Pancreas (tissue), 10 donors: ENCODE results near the gene ST3GAL4. TPM values are rescaled to one million over a fixed set of nuclear protein-coding genes. Genes with fewer than 3 reads are reported as not detected.

ENCODE experiments used
- ATAC-seq, 4 donors: fragments of 200-7000 bp; cut with Tn5 transposase; one replicate each; pipeline versions ENCODE4 v1.8.0 to v1.9.1; 2020; ENCODE audit warnings: mild to moderate bottlenecking in 4 of 4, moderate library complexity in 4 of 4
- DNase-seq, 6 donors: peaks; one replicate each; pipeline ENCODE4 v3.0.0-alpha.2; 2020
- FAIRE-seq: peaks from 2 replicates; lab custom pipeline; 2012; peaks lifted over from hg19 to GRCh38; lab: Jason Lieb, UNC
- H3K27ac ChIP-seq, 4 donors: fragments of 200-600 bp; sonication (generic); 1 replicate in 3 of 4; 2 replicates in 1 of 4; pipeline versions ENCODE4 v1.5.0 to v1.8.0; 2020
- H3K27me3 ChIP-seq, 4 donors: fragments of 200-600 bp; one replicate each; pipeline ENCODE4 v1.8.0; 2021
- H3K36me3 ChIP-seq, 3 donors: fragments of 200-600 bp; sonication (generic) in 1 of 3; one replicate each; pipeline versions ENCODE4 v1.5.0 to v1.8.0; 2020 to 2021
- H3K4me1 ChIP-seq, 3 donors: fragments of 200-600 bp; one replicate each; pipeline ENCODE4 v1.8.0; 2021
- H3K4me3 ChIP-seq, 4 donors: fragments of 200-600 bp; sonication (generic) in 2 of 4; one replicate each; pipeline versions ENCODE4 v1.5.0 to v1.8.0; 2020 to 2021
- H3K9me3 ChIP-seq, 4 donors: fragments of 200-600 bp; one replicate each; pipeline ENCODE4 v1.8.0; 2021
- WGBS, 2 donors: extraction: QIAGEN DNeasy Blood & Tissue Kit; methylation state at CpG; one replicate each; pipeline ENCODE4 v1.1.7; 2013; 5-methylcytosine and 5-hydroxymethylcytosine counted together
- intact Hi-C, 3 donors: fragments of 100-400 bp; cut with DNase I; formaldehyde crosslinking; loops; one replicate each; pipeline versions ENCODE4 v1.11.1 to v1.14.2; 2022
- polyA plus RNA-seq, 2 donors: library from polyadenylated mRNA; stranded (reverse); fragments of 200-250 nt; gene quantifications; one replicate each; pipeline ENCODE4 v1.2.3, GENCODE V29; 2013
- total RNA-seq, 6 donors: library from RNA; stranded (reverse); fragmentation: NEBNext Ultra II Directional in 4 of 6; extraction: Animal tissue kit (Norgen Biotek cat#: 25700) in 4 of 6; gene quantifications; one replicate each; pipeline versions ENCODE4 v1.2.1 to v1.2.4, GENCODE V29; 2021 to 2023
- TF ChIP-seq, protein P1 (sequence below), 4 donors: fragments of 200-600 bp; sonication (generic) in 3 of 4; IDR thresholded peaks; one replicate each; pipeline versions ENCODE4 v1.5.0 to v1.8.0; 2021; ENCODE audit warnings: antibody characterized with exemption in 4 of 4
- donor health status: healthy with polysubstance abuse.
- donor health status: DM: no; HTN: no; CAD: no; lungs with moderate emphysema.
- donor health status: DM: no; HTN: no; CAD: no.
- donor health status: control.
- donor health status: control.
- donor health status: Bipolar disorder and iron deficiency.
- donor health status: DM: yes; HTN: yes; CAD: no.
- donor health status: DM: no; HTN: no; CAD: no.
- donor health status: DM: no; HTN: no; CAD: no.
- donor health status: DM: yes; HTN: yes; CAD: no.

ST3GAL4 gene
- total and polyA plus RNA-seq, 8 donors, result 2.6 to 12.9 (median 9.4) TPM

DNA sequence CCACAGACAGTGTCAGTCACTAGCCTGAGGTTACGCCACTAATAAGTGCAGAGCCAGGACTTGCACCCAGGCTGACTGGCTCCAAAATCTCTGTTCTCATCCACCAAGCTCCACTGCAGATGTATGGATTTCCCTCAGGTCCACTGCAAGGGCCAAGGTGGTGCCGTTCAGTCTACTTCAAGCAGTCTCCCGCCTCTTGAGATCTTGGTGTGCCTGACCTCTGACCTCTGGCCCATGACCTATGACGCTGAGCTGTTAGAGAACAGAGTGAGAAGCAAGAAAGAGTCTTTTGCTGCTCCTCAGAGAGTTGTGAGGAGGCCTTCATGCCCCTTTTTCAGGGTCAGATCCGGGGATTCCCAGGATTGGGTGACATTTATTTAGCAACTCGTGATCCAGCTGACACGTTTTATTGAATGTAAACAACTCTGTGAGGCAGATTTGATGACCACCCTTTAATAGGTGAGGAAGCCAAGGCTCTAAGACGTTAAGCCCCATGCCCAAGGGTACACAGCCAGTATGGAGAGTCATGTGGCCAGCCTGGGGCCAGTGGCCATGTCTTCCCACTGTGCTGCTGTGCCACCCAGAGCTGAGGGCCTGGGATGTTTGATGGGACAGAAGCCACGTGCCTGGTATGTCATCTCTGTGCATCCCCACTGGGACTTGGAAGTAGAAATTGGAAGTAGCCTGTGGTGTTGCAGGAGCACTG, 26.4 kb upstream of the ST3GAL4 start:
- Histone ChIP-seq H3K9me3 (no peaks in the 10 kb centered on the region), H3K27ac (no peak overlapping the region), H3K4me3 (no peak overlapping the region), H3K27me3 (no peaks in the 10 kb centered on the region), H3K4me1 (no peaks in the 10 kb centered on the region), H3K36me3 (peaks cover 0 to 7% (median 0%) of the 10 kb centered on the region in 3 donors)
- TF ChIP-seq, protein P1, sequence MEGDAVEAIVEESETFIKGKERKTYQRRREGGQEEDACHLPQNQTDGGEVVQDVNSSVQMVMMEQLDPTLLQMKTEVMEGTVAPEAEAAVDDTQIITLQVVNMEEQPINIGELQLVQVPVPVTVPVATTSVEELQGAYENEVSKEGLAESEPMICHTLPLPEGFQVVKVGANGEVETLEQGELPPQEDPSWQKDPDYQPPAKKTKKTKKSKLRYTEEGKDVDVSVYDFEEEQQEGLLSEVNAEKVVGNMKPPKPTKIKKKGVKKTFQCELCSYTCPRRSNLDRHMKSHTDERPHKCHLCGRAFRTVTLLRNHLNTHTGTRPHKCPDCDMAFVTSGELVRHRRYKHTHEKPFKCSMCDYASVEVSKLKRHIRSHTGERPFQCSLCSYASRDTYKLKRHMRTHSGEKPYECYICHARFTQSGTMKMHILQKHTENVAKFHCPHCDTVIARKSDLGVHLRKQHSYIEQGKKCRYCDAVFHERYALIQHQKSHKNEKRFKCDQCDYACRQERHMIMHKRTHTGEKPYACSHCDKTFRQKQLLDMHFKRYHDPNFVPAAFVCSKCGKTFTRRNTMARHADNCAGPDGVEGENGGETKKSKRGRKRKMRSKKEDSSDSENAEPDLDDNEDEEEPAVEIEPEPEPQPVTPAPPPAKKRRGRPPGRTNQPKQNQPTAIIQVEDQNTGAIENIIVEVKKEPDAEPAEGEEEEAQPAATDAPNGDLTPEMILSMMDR (IDR thresholded peaks at IDR 0.05), result no peak
- intact Hi-C loops, result no loop called here
- no peak for ATAC-seq
- 71 to 76% methylated on average over 9 of the region's 9 CpGs for WGBS, 2 donors
- DNase-seq, result peak in 1 of 6 donors; percentile 30
- FAIRE-seq, result no peak

DNA sequence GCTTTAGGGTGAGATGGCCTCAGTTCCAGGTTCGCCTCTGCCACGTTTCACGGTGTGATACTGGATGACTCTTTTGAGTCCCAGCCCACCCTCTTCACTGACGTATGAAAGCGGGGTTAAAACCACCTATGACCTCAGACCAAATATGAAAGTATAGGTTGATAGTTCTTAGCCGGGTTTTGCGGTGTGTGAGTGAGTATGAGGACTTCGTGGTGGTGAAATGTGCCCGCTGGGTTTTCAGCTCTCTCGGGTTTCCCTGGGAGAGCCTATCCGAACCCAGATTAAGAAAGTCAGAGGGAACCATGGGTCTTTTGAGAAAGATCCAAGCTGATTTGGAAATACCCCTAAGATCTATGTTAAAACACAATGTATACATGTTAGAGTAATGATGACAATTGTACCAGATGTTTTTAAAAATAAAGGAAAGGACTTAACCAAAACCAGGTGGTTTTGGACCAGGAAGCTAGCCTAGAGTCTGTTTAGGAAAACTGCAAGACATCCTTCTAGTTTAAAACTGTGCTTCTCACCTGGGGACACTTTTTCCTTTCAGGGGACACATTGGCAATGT, 25.8 kb upstream of the ST3GAL4 start:
- ATAC-seq (no peak), DNase-seq (no peak), FAIRE-seq (no peak)
- Histone ChIP-seq H3K4me1 (no peaks in the 10 kb centered on the region), H3K9me3 (no peaks in the 10 kb centered on the region), H3K4me3 (no peak overlapping the region), H3K27ac (no peak overlapping the region), H3K36me3 (peaks cover 0 to 7% (median 0%) of the 10 kb centered on the region in 3 donors), H3K27me3 (no peaks in the 10 kb centered on the region)
- TF ChIP-seq, protein P1 (IDR thresholded peaks at IDR 0.05), result no peak
- intact Hi-C loops, result no loop called here
- WGBS, 2 donors, result 92% methylated on average over 11 of the region's 11 CpGs

DNA sequence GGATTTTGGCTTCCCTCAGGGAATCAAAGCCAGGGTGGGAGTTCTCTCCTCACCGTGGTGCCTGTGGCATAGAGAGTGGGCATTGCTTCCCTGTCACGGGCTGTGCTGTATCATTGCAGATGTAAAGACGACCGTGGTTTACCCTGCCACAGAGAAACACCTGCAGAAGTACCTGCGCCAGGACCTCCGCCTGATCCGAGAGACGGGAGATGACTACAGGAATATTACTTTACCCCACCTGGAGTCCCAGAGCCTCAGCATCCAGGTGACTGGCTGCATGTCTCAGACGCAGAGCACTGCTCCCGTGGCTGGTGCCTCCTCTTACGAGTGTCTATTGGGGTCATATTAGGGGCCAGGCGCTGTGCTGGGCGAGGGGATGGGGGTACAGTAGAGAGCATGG, 24.2 kb upstream of the ST3GAL4 start:
- FAIRE-seq (no peak), ATAC-seq (no peak), DNase-seq (peak in 1 of 6 donors; percentile 30)
- Histone ChIP-seq H3K4me1 (no peaks in the 10 kb centered on the region), H3K4me3 (no peak overlapping the region), H3K9me3 (no peaks in the 10 kb centered on the region), H3K27ac (no peak overlapping the region), H3K36me3 (peaks cover 0 to 7% (median 0%) of the 10 kb centered on the region in 3 donors), H3K27me3 (no peaks in the 10 kb centered on the region)
- TF ChIP-seq, protein P1 (IDR thresholded peaks at IDR 0.05), result no peak
- intact Hi-C loops, result no loop called here
- 96% methylated on average over 13 of the region's 13 CpGs for WGBS, 2 donors

DNA sequence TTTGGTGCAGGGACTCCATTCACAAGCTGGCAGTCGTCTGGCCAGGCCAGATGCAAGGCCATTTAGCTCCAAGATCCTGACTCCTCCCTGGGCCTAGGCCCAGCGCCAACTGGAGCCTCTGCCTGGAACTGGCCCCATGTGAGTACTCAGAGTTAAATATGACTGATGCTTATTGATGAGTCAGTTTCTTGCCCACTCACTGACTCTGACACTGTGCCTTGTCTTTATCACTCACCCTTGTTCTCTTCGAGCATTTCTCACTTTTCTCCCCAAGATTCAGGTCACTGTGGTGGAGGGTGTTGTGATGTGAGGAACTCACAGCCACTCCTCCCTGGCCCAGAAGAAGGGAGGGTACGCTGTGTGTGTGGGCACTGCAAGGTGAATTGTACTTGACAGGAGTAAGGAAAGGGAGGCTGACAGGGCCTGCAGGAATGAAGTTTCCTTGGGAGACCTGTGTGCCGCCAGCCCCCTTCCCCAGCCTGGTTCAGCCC, 23.2 kb upstream of the ST3GAL4 start:
- Histone ChIP-seq H3K36me3 (peaks cover 0 to 7% (median 0%) of the 10 kb centered on the region in 3 donors), H3K9me3 (no peaks in the 10 kb centered on the region), H3K4me1 (no peaks in the 10 kb centered on the region), H3K27ac (no peak overlapping the region), H3K27me3 (no peaks in the 10 kb centered on the region), H3K4me3 (no peak overlapping the region)
- FAIRE-seq, result no peak
- peak in 1 of 6 donors; percentile 49 for DNase-seq
- intact Hi-C loops, result no loop called here
- TF ChIP-seq, protein P1 (IDR thresholded peaks at IDR 0.05), result no peak
- peak in 3 of 4 donors; percentile 18 to 61 (median 46) for ATAC-seq
- 86% methylated on average over 5 of the region's 5 CpGs for WGBS, 2 donors

DNA sequence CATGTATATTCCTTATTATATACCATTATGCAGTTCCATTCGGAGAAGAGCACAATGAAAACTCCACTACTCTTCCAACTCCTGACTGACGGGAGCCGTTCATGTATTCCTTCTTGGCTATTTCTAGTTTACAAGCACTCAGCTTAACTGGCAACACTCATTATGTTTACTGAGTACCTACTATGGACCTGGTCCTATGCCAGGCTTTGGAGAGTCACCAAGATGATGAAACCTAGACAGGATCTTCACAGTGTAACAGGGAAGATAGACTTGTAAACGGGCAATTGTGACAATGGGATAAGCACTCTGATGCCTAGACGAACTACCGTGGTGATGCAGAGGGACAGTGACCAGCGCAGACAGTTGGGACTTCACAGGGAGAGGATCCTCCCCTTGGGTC, 22.3 kb upstream of the ST3GAL4 start:
- TF ChIP-seq, protein P1 (IDR thresholded peaks at IDR 0.05), result no peak
- no peak for FAIRE-seq

More for the DNA sequence above, 22.3 kb upstream of the ST3GAL4 start:
- H3K4me3 ChIP-seq, result no peak overlapping the region
- no peak overlapping the region for H3K27ac ChIP-seq
- DNase-seq (no peak), ATAC-seq (no peak)
- no peaks in the 10 kb centered on the region for H3K4me1 ChIP-seq
- peaks cover 0 to 7% (median 0%) of the 10 kb centered on the region in 3 donors for H3K36me3 ChIP-seq
- no peaks in the 10 kb centered on the region for H3K27me3 ChIP-seq
- 94 to 96% methylated on average over 7 of the region's 7 CpGs for WGBS, 2 donors
- H3K9me3 ChIP-seq, result no peaks in the 10 kb centered on the region
- intact Hi-C loops, result no loop called here
